Measurements from ENCODE around the gene WDR27. TPM values are rescaled to one million over a fixed set of nuclear protein-coding genes. Genes with fewer than 3 reads are reported as not detected.
"Not testable (repeated sequence)": the region's sequence is repeated elsewhere in the genome, so short reads cannot be mapped to it uniquely, and the experiment has no call there.

Gene WDR27
- total RNA-seq, 3 donors from 2014 or later = 30.9 to 60.5 (median 49.1) TPM

DNA sequence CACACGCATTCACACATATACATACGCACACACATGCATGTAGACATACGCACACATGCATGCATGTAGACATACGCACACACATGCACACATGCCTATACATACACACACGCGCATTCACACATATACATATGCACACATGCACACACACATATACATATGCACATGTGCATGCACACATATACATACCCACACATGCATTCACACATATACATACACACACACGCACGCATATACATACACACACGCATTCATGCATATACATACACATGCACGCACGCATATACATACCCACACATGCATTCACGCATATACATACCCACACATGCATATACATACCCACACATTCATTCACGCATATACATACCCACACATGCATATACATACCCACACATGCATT lies 80.5 kb downstream of the WDR27 start:
- ATAC-seq (no peak), DNase-seq (no peak)
- TF ChIP-seq, protein P1, sequence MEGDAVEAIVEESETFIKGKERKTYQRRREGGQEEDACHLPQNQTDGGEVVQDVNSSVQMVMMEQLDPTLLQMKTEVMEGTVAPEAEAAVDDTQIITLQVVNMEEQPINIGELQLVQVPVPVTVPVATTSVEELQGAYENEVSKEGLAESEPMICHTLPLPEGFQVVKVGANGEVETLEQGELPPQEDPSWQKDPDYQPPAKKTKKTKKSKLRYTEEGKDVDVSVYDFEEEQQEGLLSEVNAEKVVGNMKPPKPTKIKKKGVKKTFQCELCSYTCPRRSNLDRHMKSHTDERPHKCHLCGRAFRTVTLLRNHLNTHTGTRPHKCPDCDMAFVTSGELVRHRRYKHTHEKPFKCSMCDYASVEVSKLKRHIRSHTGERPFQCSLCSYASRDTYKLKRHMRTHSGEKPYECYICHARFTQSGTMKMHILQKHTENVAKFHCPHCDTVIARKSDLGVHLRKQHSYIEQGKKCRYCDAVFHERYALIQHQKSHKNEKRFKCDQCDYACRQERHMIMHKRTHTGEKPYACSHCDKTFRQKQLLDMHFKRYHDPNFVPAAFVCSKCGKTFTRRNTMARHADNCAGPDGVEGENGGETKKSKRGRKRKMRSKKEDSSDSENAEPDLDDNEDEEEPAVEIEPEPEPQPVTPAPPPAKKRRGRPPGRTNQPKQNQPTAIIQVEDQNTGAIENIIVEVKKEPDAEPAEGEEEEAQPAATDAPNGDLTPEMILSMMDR (IDR thresholded peaks at IDR 0.05) = no peak
- intact Hi-C loops (cut with DNase I, micrococcal nuclease) = no loop called here
- no peak overlapping the region for H3K4me3 ChIP-seq
- H3K36me3 ChIP-seq (ENCODE audit: low read depth) = no peaks in the 10 kb centered on the region
- no peaks in the 10 kb centered on the region for H3K9me3 ChIP-seq
- H3K4me1 ChIP-seq (ENCODE audit: low read depth) = no peaks in the 10 kb centered on the region

DNA sequence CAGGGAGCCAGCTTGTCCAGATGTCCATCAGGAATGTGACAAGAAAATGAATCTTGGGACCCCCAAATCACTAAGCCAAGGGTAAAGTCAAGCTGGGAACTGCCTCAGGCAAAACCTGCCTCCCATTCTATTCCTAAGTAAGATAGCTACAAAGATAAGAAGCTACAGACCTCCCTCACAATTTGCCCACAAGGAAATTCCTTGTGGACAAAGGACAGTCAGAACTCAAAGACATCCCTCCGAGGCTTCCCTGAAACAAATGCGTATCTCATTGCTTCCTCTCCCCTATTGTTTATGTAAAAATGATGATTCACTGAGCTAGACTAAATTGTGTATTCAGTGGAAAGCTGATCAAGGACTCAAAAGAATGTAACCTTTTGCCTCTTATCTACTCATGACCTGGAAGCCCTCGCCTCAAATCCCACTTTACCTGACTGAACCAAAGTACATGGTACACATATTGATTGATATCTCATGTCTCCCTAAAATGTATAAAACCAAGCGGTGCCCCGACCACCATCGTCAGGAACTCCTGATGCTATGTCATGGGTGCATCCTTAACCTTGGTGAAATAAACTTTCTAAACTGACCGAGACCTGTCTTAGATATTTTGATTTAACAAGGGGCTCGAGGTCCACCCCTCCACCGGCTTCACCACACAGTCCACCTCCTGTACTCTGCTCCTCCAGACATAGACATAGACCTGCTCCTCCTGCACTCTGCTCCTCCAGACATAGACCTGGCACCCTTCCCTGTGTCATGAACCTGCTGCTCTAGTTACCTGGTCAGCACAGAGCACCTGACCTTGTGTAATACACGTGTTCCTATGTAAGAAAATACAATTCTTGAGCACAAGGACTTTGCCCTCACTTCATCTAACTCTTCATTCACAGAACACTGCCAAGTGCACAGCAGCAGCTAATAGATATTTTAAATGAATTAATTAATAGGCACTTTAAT lies 81.4 kb downstream of the WDR27 start:
- Histone ChIP-seq H3K9me3 (no peaks in the 10 kb centered on the region), H3K36me3 (ENCODE audit: low read depth) (no peaks in the 10 kb centered on the region), H3K4me3 (no peak overlapping the region), H3K4me1 (ENCODE audit: low read depth) (no peaks in the 10 kb centered on the region)
- intact Hi-C loops (cut with DNase I, micrococcal nuclease) = no loop called here
- DNase-seq (no peak), ATAC-seq (no peak)
- TF ChIP-seq, protein P1 (IDR thresholded peaks at IDR 0.05) = no peak

GRCh38 chr6:169619650-169620049 lies 82.2 kb downstream of the WDR27 start:
- DNase-seq (no peak), ATAC-seq (no peak)
- Histone ChIP-seq H3K9me3 (no peaks in the 10 kb centered on the region), H3K36me3 (ENCODE audit: low read depth) (no peaks in the 10 kb centered on the region), H3K4me3 (no peak overlapping the region), H3K4me1 (ENCODE audit: low read depth) (no peaks in the 10 kb centered on the region)
- intact Hi-C loops (cut with DNase I, micrococcal nuclease) = no loop called here
- TF ChIP-seq, protein P1 (IDR thresholded peaks at IDR 0.05) = no peak

GRCh38 chr6:169618526-169619490 lies 83.0 kb downstream of the WDR27 start:
- Histone ChIP-seq H3K4me3 (no peak overlapping the region), H3K4me1 (ENCODE audit: low read depth) (no peaks in the 10 kb centered on the region), H3K9me3 (no peaks in the 10 kb centered on the region), H3K36me3 (ENCODE audit: low read depth) (no peaks in the 10 kb centered on the region)
- TF ChIP-seq, protein P1 (IDR thresholded peaks at IDR 0.05) = no peak
- ATAC-seq (no peak), DNase-seq (no peak)
- intact Hi-C loops (cut with DNase I, micrococcal nuclease) = no loop called here

DNA sequence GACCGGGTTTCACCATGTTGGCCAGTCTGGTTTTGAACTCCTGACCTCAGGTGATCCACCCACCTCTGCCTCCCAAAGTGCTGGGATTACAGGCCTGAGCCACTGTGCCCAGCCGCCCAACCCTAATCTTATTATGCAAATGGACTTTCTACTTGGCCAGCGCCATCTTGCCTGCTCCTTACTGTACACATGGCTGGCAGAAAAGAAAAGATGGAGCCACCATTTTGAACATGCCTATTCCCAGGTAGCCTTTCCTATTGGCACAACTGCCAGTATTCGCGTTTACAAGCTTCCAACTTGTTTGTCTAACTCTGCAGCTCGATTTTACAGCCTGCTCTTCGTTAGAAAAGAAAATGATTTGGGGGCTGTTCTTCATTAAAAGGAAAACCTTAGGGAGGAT lies 84.3 kb downstream of the WDR27 start:
- DNase-seq = no peak
- intact Hi-C loops (cut with DNase I, micrococcal nuclease) = no loop called here
- no peak overlapping the region for H3K4me3 ChIP-seq
- H3K36me3 ChIP-seq (ENCODE audit: low read depth) = no peaks in the 10 kb centered on the region
- no peak for ATAC-seq
- TF ChIP-seq, protein P1 (IDR thresholded peaks at IDR 0.05) = no peak
- H3K9me3 ChIP-seq = no peaks in the 10 kb centered on the region
- no peaks in the 10 kb centered on the region for H3K4me1 ChIP-seq (ENCODE audit: low read depth)

- H3K4me1 ChIP-seq (ENCODE audit: low read depth); H3K36me3 ChIP-seq (ENCODE audit: low read depth); intact Hi-C loops (cut with DNase I, micrococcal nuclease); DNase-seq; ATAC-seq; H3K4me3 ChIP-seq; H3K9me3 ChIP-seq: not testable (repeated sequence)
Observed at GRCh38 chr6:169608609-169609008, 93.2 kb downstream of the WDR27 start.

Data from mucosa of descending colon (tissue), 3 donors.